Neural cell (in vitro differentiated cells): Measurements from ENCODE around the gene PLAC9. TPM values are rescaled to one million over a fixed set of nuclear protein-coding genes. Genes with fewer than 3 reads are reported as not detected.
"Not testable (repeated sequence)": the region's sequence is repeated elsewhere in the genome, so short reads cannot be mapped to it uniquely, and the experiment has no call there.

Experiments
- H2AFZ ChIP-seq: fragments of 200-600, 300-800 bp; sonication (generic), shearing (Covaris generic); 2 replicates; pipeline ENCODE4 v1.6.0; 2014; ENCODE audit warnings: low read depth, mild to moderate bottlenecking, antibody characterized with exemption, low read length, moderate library complexity
- H3F3A ChIP-seq: fragments of 200-600 bp; shearing (Covaris generic); 2 replicates; pipeline ENCODE4 v1.6.1; 2016; ENCODE audit warnings: mild to moderate bottlenecking, moderate library complexity, mixed read lengths, antibody characterized with exemption, low read length; ENCODE audit not compliant: insufficient read depth, poor library complexity, severe bottlenecking
- H3K27ac ChIP-seq: fragments of 200-600, 300-800 bp; sonication (generic), shearing (Covaris generic); 2 replicates; pipeline ENCODE4 v1.5.1; 2014; ENCODE audit warnings: mild to moderate bottlenecking, low read length, moderate library complexity
- H3K27me3 ChIP-seq: fragments of 300-800, 200-600 bp; sonication (generic), shearing (Covaris generic); 2 replicates; pipeline ENCODE4 v1.6.0; 2014; ENCODE audit warnings: mild to moderate bottlenecking, low read depth, low read length, moderate library complexity; ENCODE audit not compliant: insufficient read depth
- H3K36me3 ChIP-seq: fragments of 300-800, 200-600 bp; sonication (generic), shearing (Covaris generic); 2 replicates; pipeline ENCODE4 v1.5.1; 2014; ENCODE audit warnings: mild to moderate bottlenecking, antibody characterized with exemption, low read length, moderate library complexity; ENCODE audit not compliant: insufficient read depth
- H3K4me2 ChIP-seq: fragments of 300-800, 200-600 bp; sonication (generic), shearing (Covaris generic); 2 replicates; pipeline ENCODE4 v1.6.0; 2014; ENCODE audit warnings: mild to moderate bottlenecking, low read length
- H3K4me3 ChIP-seq: fragments of 300-800, 200-600 bp; sonication (generic), shearing (Covaris generic); 2 replicates; pipeline ENCODE4 v1.5.1; 2014; ENCODE audit warnings: mild to moderate bottlenecking, low read length, moderate library complexity
- H3K79me2 ChIP-seq: fragments of 200-600 bp; shearing (Covaris generic); replicated peaks from 2 replicates; pipeline ENCODE4 v1.6.0; 2014; ENCODE audit warnings: mild to moderate bottlenecking, low read length, moderate library complexity; ENCODE audit not compliant: insufficient read depth
- H3K9ac ChIP-seq: fragments of 300-800, 200-600 bp; sonication (generic), shearing (Covaris generic); 2 replicates; pipeline ENCODE4 v1.6.1; 2016; ENCODE audit warnings: mild to moderate bottlenecking, low read length, mixed read lengths
- H3K9me2 ChIP-seq: fragments of 200-600 bp; shearing (Covaris generic); 2 replicates; pipeline ENCODE4 v1.6.1; 2016; ENCODE audit warnings: mild to moderate bottlenecking, low read length, mixed read lengths; ENCODE audit not compliant: insufficient read depth
- H3K9me3 ChIP-seq: fragments of 200-600, 300-800 bp; sonication (generic), shearing (Covaris generic); 2 replicates; pipeline ENCODE4 v1.6.1; 2016; ENCODE audit warnings: mild to moderate bottlenecking, mixed run types, low read length, moderate library complexity, mixed read lengths
- H4K20me1 ChIP-seq: fragments of 200-600 bp; shearing (Covaris generic); 2 replicates; pipeline ENCODE4 v1.6.1; 2016; ENCODE audit warnings: mild to moderate bottlenecking, mixed run types; ENCODE audit not compliant: insufficient read depth
- CTCF ChIP-seq: fragments of 450-650 bp; IDR thresholded peaks from 2 replicates; pipeline ENCODE4 v1.5.1; 2014; ENCODE audit warnings: antibody characterized with exemption, mild to moderate bottlenecking, moderate library complexity; ENCODE audit not compliant: poor library complexity, severe bottlenecking
- EP300 ChIP-seq: fragments of 450-650 bp; conservative IDR thresholded peaks from 2 replicates; pipeline ENCODE4 v1.6.1; 2014; ENCODE audit warnings: antibody characterized with exemption, mild to moderate bottlenecking, moderate library complexity; ENCODE audit not compliant: poor library complexity, severe bottlenecking
- EZH2 ChIP-seq: fragments of 200-600, 300-800 bp; shearing (Covaris generic), sonication (generic); IDR thresholded peaks from 2 replicates; pipeline ENCODE4 v1.6.1; 2014; ENCODE audit warnings: antibody characterized with exemption, low read length, borderline replicate concordance, mild to moderate bottlenecking; ENCODE audit not compliant: insufficient read depth, poor library complexity, severe bottlenecking
- MXI1 ChIP-seq: fragments of 450-650 bp; conservative IDR thresholded peaks from 2 replicates; pipeline ENCODE4 v1.6.1; 2014; ENCODE audit warnings: antibody characterized with exemption, mild to moderate bottlenecking; ENCODE audit not compliant: poor library complexity, severe bottlenecking
- POLR2AphosphoS5 ChIP-seq: IDR thresholded peaks from 2 replicates; pipeline ENCODE4 v1.6.1; 2012
- RAD21 ChIP-seq: fragments of 450-650 bp; conservative IDR thresholded peaks from 2 replicates; pipeline ENCODE4 v1.6.1; 2014; ENCODE audit warnings: antibody characterized with exemption, mild to moderate bottlenecking, moderate library complexity
- REST ChIP-seq: IDR thresholded peaks from 2 replicates; pipeline ENCODE4 v1.6.1; 2012; ENCODE audit warnings: borderline replicate concordance
- SMC3 ChIP-seq: fragments of 450-650 bp; conservative IDR thresholded peaks from 2 replicates; pipeline ENCODE4 v1.6.1; 2014; ENCODE audit warnings: antibody characterized with exemption, mild to moderate bottlenecking, moderate library complexity; ENCODE audit not compliant: poor library complexity
- TAF1 ChIP-seq: IDR thresholded peaks from 2 replicates; pipeline ENCODE4 v1.6.1; 2012; ENCODE audit warnings: low read depth
- polyA plus RNA-seq: library from polyadenylated mRNA; depleted of rRNA; stranded (reverse); fragments of >200 nt; gene quantifications from 2 replicates; pipeline ENCODE4 v1.2.3, GENCODE V29; 2014

PLAC9 gene
- polyA plus RNA-seq, 1 donor from 2014 or later: not detected

- no peak overlapping the region for H3K27ac ChIP-seq
- no peaks in the 10 kb centered on the region for H4K20me1 ChIP-seq
- no peaks in the 10 kb centered on the region for H3K79me2 ChIP-seq
- no peaks in the 10 kb centered on the region for H3F3A ChIP-seq
- TF ChIP-seq MXI1 (no peak), CTCF (peak; percentile 45), RAD21 (peak; percentile 3), SMC3 (peak; percentile 48)
- no peaks in the 10 kb centered on the region for H3K36me3 ChIP-seq
- H3K4me3 ChIP-seq: no peak overlapping the region
- H3K9me2 ChIP-seq: no peaks in the 10 kb centered on the region
- no peak overlapping the region for H3K4me2 ChIP-seq
- no peaks in the 10 kb centered on the region for H3K27me3 ChIP-seq
- H3K9ac ChIP-seq: no peak overlapping the region
- no peaks in the 10 kb centered on the region for H3K9me3 ChIP-seq
- no peak overlapping the region for H2AFZ ChIP-seq
These were observed 11.7 kb downstream of the PLAC9 start for GRCh38 chr10:80144067-80144695.

- Histone ChIP-seq H3K27me3 (no peaks in the 10 kb centered on the region), H3K79me2 (no peaks in the 10 kb centered on the region), H3K9me2 (no peaks in the 10 kb centered on the region), H3K9me3 (no peaks in the 10 kb centered on the region), H3K9ac (no peak overlapping the region), H3F3A (no peaks in the 10 kb centered on the region), H3K36me3 (no peaks in the 10 kb centered on the region), H3K4me3 (no peak overlapping the region), H3K27ac (no peak overlapping the region), H2AFZ (no peak overlapping the region), H3K4me2 (no peak overlapping the region), H4K20me1 (no peaks in the 10 kb centered on the region)
- TF ChIP-seq EP300 (no peak), REST (no peak), MXI1 (no peak), SMC3 (no peak), TAF1 (no peak), EZH2 (no peak), POLR2AphosphoS5 (no peak), CTCF (no peak), RAD21 (no peak)
These were observed 12.2 kb downstream of the PLAC9 start for GRCh38 chr10:80144696-80145131.

GRCh38 chr10:80145406-80146308 lies 13.1 kb downstream of the PLAC9 start:
- not testable (repeated sequence) for H3K9me2 ChIP-seq, H3K27ac ChIP-seq, H3K9ac ChIP-seq, H3F3A ChIP-seq, H3K36me3 ChIP-seq, H3K27me3 ChIP-seq, H3K79me2 ChIP-seq, H2AFZ ChIP-seq, H3K4me2 ChIP-seq, H3K4me3 ChIP-seq, H4K20me1 ChIP-seq, H3K9me3 ChIP-seq
